ENCODE data around the gene NLRP3. TPM values are rescaled to one million over a fixed set of nuclear protein-coding genes. Genes with fewer than 3 reads are reported as not detected.

The NLRP3 gene
- total and polyA plus RNA-seq, 9 of the 15 experiments (the other 6 are each of a cell fraction or from before 2014, with no cell fraction given), result not detected

DNA sequence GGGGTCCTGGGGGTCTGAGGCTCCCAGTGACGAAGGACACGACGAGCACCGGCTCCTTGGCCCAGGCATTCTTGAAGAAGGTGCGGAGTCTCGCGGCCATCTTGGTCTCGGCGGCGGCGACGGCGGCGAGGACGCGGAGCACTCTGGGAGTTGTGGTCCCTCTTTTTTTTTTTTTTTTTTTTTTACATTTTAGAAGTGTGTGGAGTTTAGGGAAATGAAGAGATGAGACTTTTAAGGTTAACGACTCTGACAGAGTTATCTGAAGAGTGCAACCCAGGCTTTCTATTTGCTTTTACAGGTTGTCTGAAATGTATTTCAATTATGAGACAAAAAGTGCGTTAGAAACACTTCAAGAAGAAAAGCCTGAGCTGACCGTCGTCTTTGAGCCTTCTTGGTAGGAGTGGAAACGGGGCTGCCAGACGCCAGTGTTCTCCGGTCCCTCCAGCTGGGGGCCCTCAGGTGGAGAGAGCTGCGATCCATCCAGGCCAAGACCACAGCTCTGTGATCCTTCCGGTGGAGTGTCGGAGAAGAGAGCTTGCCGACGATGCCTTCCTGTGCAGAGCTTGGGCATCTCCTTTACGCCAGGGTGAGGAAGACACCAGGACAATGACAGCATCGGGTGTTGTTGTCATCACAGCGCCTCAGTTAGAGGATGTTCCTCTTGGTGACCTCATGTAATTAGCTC, 32.3 kb downstream of the NLRP3 start (continued):
- TF ChIP-seq NCOR1 (IDR thresholded peaks at IDR 0.05) (no peak), RB1 (IDR thresholded peaks at IDR 0.05; ENCODE audit: low read depth) (no peak), YY1 (IDR thresholded peaks at IDR 0.05; ENCODE audit: borderline replicate concordance in 1 of 3, control insufficient read depth in 1 of 3, extremely low read depth in 1 of 3, insufficient read depth in 3 of 3, insufficient read length in 1 of 3, insufficient replicate concordance in 2 of 3, low read depth in 1 of 3, low read length in 2 of 3) (peak; percentile 71 to 96 (median 92)), STAT6 (CRISPR knock-in tag; IDR thresholded peaks at IDR 0.05) (no peak), SMARCB1 (IDR thresholded peaks at IDR 0.05; ENCODE audit: insufficient read length, low read depth) (no peak), KHSRP (IDR thresholded peaks at IDR 0.05) (no peak), BRD4 (IDR thresholded peaks at IDR 0.05) (no peak), ZC3H8 (IDR thresholded peaks at IDR 0.05) (no peak), ZBTB17 (CRISPR knock-in tag; IDR thresholded peaks at IDR 0.05) (peak; percentile 88), ZC3H11A (IDR thresholded peaks at IDR 0.05; ENCODE audit: low read depth, low read length) (no peak), GABPB1 (CRISPR knock-in tag; IDR thresholded peaks at IDR 0.05) (no peak; the same call in 1 of the 2 replicates), EGR1 (conservative IDR thresholded peaks at IDR 0.05) (no peak), TCFL5 (CRISPR knock-in tag; conservative IDR thresholded peaks at IDR 0.05) (no peak), ELF4 (CRISPR knock-in tag; IDR thresholded peaks at IDR 0.05) (no peak), SREBF2 (CRISPR knock-in tag; IDR thresholded peaks at IDR 0.05) (no peak), SIX5 (IDR thresholded peaks at IDR 0.05; ENCODE audit: borderline replicate concordance in 1 of 2, insufficient read depth in 1 of 2, low read depth in 1 of 2, low read length in 2 of 2) (peak in 1 of 2 experiments; percentile 49; a peak in 1 of 4 replicates), E2F6 (IDR thresholded peaks at IDR 0.05; ENCODE audit: borderline replicate concordance in 1 of 2, extremely low read depth in 1 of 2, insufficient read depth in 1 of 2, insufficient read length in 1 of 2, low read depth in 1 of 2, low read length in 1 of 2, poor library complexity in 1 of 2, severe bottlenecking in 1 of 2) (peak in 1 of 2 experiments; percentile 16), ELF2 (CRISPR knock-in tag; IDR thresholded peaks at IDR 0.05) (no peak), ZBTB11 (CRISPR knock-in tag; IDR thresholded peaks at IDR 0.05) (peak in 1 of 3 experiments; percentile 44; a peak in 1 of 6 replicates)
- TF ChIP-seq, protein P1, sequence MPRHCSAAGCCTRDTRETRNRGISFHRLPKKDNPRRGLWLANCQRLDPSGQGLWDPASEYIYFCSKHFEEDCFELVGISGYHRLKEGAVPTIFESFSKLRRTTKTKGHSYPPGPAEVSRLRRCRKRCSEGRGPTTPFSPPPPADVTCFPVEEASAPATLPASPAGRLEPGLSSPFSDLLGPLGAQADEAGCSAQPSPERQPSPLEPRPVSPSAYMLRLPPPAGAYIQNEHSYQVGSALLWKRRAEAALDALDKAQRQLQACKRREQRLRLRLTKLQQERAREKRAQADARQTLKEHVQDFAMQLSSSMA (CRISPR knock-in tag; IDR thresholded peaks at IDR 0.05), result no peak

Data from K562 (cell line).